UCSD-AML1 (cell line): ENCODE results near the gene FFAR3.

Source experiments
- DNase-seq: peaks from one replicate; lab custom pipeline; 2025; ENCODE audit not compliant: unreplicated experiment; lab: John Stamatoyannopoulos, UW

The FFAR3 gene, protein sequence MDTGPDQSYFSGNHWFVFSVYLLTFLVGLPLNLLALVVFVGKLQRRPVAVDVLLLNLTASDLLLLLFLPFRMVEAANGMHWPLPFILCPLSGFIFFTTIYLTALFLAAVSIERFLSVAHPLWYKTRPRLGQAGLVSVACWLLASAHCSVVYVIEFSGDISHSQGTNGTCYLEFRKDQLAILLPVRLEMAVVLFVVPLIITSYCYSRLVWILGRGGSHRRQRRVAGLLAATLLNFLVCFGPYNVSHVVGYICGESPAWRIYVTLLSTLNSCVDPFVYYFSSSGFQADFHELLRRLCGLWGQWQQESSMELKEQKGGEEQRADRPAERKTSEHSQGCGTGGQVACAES

DNA sequence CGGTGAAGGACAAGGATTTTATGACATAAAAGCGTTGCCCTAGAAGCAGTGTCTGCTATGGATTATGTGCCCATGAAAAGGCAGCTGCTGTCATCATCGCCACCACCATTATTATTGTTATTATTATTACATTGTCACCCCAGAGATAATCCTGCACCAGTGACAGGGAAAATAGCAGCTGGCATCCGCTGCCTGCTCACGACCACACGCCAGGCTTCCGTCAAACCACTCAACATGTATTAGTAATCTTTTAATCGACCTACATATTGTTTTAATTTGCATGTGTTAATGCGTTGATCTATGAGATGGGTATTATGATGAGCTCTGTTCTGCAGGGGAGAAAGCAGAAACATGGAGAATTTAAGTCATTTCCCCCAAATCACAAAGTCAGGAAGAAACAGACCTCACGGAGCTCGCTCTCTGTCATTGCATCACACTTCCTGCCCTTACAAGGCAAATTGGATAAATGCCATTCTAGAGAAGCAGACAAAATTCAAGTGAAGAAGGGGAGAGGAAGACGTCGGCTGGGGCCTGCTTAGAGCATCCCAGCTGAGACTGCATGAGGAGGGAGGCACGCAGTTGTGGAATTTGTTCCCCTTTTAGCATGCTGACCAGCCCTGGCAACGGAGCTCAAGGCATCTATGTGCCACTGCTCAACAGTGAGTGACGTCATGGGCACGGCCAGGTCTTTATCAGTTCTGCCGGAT lies at the start of gene FFAR3:
Gene FFAR3 (plus strand): TSS at position 594 of the 707 bp plus-strand sequence. CDS start 431 bp downstream, outside the sequence.
- peak; percentile 31 for DNase-seq

DNA sequence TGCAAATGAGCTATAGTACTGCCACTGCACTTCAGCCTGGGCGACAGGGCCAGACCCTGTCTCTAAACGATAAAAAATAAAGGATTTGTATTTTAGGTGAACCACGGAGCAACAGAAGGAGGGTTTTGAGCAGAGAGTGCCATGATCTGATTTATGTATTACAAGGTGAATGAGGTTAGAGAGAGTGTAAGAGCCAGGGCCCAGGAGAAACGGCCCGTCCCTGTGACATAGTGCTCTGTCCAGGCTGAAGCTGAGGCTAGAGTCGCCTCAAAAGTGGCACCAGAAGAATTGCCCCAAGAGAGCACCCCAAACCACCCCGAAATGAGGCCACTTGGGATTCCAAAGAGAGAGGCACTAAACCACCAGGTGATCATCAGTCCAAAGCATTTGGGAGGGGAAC lies 49.4 kb upstream of the FFAR3 start:
- no peak for DNase-seq

- no peak for DNase-seq
Observed at GRCh38 chr19:35309481-35310279, 48.6 kb upstream of the FFAR3 start.

DNA sequence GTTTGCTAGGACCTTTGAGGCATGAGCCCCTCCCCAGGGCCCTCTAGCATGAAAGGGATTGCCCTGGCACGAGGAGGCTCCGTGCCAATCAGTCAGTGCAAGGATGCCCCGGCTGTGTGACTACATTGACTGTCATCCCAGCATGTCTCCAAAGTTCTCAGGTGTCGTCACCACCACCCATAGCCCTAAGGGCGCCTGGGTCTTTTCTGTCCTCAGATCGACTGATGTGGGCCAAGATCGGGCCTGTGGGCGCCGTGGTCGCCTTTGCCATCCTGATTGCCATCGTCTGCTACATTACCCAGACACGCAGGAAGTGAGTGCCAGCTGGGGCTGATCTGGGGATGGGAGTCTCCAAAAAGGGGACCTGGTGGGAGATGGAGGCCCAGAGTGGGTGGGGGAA lies 47.9 kb upstream of the FFAR3 start:
- DNase-seq, result no peak

- DNase-seq, result no peak
Observed at GRCh38 chr19:35310811-35311465, 47.3 kb upstream of the FFAR3 start.

DNA sequence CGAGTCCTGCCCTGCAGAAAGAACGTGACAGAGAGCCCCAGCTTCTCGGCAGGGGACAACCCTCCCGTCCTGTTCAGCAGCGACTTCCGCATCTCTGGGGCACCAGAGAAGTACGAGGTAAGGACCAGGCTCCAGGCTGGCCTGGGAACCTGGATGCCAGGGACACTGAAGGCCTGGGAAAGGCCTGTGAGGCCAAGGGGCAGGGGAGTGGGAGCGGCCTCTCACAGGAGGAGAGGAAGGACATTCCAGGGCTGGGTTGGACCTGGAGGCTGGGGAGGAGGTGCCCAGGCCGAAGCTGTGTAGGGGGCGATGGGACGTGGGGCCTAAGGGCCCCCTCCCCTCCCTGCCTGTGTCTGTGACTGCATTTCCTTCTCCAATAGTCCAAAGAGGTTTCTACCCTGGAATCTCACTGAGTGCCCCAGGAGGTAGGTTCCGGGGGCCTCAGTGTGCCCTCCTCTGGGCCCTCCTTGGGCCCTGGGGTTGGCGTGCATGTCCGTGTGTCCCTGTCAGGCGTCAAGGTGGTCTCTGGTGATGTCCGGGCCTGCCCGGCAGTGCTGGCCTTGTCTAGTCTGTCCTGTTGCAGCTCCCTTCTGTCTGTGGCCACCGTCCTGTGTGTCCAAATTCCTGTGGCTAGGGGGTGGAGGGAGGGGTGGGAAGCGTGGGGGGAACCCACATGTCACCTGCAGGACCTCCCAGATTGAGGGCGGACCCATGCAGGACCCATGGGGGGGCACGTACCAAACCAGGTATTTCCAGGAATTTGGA lies 46.2 kb upstream of the FFAR3 start:
- no peak for DNase-seq

DNA sequence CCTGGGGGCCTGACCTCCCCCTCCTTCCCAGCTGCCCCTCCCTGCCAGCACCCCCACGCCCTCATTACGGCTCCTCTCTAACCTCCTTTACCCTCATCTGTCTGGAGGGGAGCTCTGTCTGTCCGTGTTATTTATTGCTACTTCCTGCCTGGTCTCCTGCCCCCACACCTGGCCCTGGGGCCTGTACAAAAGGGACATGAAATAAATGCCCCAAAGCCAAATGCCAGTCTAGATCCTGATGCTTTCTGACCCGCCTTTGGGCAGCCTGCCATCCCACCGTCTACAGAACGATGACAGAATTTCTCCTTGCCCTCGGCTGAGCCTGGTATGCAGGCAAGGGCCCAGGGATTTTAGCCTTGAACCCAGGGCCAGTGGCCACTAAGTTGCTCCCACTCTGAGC lies 44.7 kb upstream of the FFAR3 start:
- DNase-seq, result no peak

DNA sequence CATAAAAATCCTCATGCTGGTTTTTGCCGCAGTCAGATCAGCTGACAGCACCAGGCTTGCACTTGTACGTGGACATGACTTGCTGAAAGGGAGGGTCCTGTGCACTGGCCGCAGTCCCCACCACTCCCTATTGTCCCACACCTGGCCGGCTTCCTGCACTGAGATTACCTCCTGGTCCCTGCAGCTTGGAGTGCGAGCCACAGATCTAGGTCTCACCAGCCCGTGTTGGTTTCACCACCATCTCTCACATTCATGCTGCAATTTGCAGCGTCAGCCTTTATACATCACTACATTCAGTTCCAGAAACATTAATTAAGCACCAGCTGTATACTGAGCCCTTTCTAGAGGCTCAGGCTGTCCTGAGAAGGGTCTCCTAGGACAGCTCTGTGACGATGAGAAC lies 44.2 kb upstream of the FFAR3 start:
- no peak for DNase-seq

DNA sequence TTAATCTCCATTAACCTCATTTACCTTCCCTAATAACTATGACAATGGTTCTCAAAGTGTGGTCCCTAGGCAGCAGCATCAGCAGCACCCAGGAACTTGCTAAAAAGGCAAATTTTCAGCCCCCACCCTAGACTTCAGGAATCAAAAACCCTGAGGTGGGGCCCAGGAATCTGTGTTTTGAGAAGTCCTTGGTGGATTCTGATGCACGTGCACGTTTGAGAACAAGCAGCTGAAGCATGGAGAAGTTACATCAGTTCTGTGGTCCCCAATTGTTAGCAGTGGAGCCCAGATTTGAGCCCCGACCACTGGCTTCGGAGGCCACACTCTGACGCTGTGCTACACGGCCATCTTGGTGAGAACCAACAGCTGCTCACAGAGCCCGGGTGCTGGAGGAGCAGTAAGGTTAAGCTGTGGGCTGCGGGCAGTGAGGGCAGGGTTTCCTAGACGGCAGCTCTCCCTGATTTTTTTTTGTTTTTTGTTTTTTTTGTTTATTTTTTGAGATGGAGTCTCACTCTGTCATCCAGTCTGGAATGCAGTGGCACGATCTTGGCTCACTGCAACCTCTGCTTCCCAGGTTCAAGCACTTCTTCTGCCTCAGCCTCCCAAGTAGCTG lies 43.3 kb upstream of the FFAR3 start:
- no peak for DNase-seq

DNA sequence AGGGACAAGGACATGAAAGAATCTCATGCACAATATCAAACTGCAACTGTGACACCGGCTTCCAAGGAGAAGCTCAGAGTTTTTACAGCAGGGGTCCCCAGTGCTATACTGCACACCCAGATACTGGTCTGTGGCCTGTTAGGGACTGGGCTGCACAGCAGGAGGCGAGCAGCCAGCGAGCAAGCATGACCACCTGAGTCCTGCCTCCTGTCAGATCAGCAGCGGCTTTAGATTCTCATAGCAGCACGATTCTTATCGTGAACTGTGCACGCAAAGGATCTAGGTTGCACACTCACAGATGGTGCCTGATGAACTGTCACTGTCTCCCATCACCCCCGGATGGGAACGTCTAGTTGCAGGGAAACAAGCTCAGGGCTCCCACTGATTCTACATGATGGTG lies 42.4 kb upstream of the FFAR3 start:
- DNase-seq, result no peak

DNA sequence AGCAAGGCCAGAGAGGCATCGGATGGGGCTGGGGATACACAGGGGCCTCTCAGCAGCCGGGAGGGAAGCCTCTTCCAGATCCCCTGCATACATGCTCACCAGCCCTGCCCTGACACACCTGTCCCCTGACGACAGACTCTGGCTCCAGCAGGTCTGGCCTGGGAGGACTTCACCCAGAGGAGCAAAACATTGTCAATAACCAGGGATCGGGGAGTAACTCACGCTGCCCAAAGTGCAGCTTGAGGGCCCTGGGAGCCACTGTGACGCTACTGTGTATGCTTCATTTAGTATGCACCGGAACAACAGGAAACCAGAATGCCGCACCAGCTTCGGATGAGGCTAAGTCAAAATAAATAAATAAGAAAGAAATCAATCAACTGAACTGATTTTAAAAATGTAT lies 41.7 kb upstream of the FFAR3 start:
- DNase-seq, result no peak

DNA sequence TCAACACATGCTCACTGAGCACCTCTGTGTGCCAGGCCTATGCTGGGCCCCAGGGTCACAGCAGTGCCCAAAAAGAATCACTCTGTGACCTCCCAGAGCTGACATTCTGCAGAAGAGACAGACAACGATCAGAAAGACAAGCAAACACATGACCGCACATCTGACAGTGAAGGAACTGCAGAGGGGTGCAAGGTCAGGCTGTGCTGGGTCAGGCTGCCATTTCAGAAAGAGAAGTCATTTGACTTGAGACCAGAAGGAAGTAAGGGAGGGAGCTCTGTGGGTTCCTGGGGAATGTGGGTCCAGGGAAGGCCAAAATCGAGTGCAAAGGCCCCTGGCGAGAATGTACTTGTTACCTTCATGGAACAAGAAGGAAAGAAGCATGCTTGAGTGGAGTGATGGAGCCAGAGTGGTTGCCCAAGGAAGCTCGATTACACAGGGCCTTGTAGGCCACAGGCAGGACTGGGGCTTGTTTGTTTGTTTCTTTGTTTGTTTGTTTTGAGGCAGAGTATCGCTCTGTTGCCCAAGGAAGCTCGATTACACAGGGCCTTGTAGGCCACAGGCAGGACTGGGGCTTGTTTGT lies 40.7 kb upstream of the FFAR3 start:
- DNase-seq, result peak; percentile 39

- no peak for DNase-seq
Observed at GRCh38 chr19:35318679-35319448, 39.4 kb upstream of the FFAR3 start.

- DNase-seq, result peak; percentile 41
Observed at GRCh38 chr19:35320065-35320713, 38.1 kb upstream of the FFAR3 start.

GRCh38 chr19:35321291-35321690 lies 37.0 kb upstream of the FFAR3 start:
- DNase-seq, result no peak

GRCh38 chr19:35322014-35322413 lies 36.2 kb upstream of the FFAR3 start:
- DNase-seq, result no peak

- DNase-seq, result no peak
Observed at GRCh38 chr19:35327642-35328041, 30.6 kb upstream of the FFAR3 start.

DNA sequence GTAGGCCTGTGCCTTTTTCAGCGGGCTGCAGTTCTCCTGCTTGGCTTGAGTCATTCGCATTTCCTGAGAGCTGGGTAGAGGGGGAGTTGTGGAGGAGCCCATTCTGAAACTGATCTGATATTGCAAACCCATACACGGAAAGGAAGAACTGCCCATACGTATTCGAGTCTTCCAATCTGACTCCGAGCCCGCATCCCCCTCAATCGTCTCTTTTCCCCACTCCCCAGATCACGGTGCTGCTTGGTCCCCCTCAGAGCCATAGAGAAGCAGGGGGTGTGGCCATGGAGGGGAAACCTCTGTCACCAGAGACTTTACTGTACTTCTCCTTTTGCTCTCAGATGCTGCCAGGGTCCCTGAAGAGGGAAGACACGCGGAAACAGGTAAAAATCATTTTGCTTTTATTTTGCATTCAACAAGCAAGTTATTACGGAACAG lies 29.4 kb upstream of the FFAR3 start, which contains the start of gene CD22:
Gene CD22 (plus strand): TSS at position 337 of the 435 bp plus-strand sequence. CDS start 2,854 bp downstream, outside the sequence.
- peak; percentile 58 for DNase-seq
